ENCODE data around the gene PSMC3.

DNA sequence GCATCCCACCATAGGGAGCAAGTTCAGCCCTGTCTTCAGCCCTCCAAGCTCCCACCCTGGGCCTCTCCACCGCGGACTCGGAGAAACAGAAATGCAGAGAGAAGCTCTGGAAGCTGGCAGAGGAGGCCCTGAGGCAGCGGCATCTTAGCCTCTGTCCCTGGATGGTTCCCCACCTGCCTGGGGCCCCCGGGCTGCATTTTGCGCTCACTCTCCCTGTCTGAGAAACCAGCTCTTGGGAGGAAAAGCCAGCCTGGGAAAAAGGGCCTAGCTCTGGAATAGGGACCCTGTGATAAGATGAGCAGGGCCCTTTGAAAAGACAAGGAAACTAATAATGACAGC, 35.8 kb downstream of the PSMC3 start:
- TF ChIP-seq, protein P1, sequence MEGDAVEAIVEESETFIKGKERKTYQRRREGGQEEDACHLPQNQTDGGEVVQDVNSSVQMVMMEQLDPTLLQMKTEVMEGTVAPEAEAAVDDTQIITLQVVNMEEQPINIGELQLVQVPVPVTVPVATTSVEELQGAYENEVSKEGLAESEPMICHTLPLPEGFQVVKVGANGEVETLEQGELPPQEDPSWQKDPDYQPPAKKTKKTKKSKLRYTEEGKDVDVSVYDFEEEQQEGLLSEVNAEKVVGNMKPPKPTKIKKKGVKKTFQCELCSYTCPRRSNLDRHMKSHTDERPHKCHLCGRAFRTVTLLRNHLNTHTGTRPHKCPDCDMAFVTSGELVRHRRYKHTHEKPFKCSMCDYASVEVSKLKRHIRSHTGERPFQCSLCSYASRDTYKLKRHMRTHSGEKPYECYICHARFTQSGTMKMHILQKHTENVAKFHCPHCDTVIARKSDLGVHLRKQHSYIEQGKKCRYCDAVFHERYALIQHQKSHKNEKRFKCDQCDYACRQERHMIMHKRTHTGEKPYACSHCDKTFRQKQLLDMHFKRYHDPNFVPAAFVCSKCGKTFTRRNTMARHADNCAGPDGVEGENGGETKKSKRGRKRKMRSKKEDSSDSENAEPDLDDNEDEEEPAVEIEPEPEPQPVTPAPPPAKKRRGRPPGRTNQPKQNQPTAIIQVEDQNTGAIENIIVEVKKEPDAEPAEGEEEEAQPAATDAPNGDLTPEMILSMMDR (IDR thresholded peaks at IDR 0.05), result no peak
- TF ChIP-seq POLR2A (IDR thresholded peaks at IDR 0.05), result no peak

Measured in right lobe of liver (tissue), 4 donors.